NCI-H345 (cell line): Measurements from ENCODE around the gene BMPR2.
"Not testable (repeated sequence)": the region's sequence is repeated elsewhere in the genome, so short reads cannot be mapped to it uniquely, and the experiment has no call there.

Experiments
- DNase-seq: peaks from one replicate; lab custom pipeline; 2025; lab: John Stamatoyannopoulos, UW

BMPR2 gene

GRCh38 chr2:202382684-202383083 is 6.6 kb downstream of the BMPR2 start:
- DNase-seq = no peak

GRCh38 chr2:202386495-202386894 is 10.4 kb downstream of the BMPR2 start:
- DNase-seq = not testable (repeated sequence)

- no peak for DNase-seq
Observed at GRCh38 chr2:202387608-202388342, 11.6 kb downstream of the BMPR2 start.

GRCh38 chr2:202400941-202401340 is 24.8 kb downstream of the BMPR2 start:
- DNase-seq = no peak

GRCh38 chr2:202405798-202406197 is 29.7 kb downstream of the BMPR2 start:
- no peak for DNase-seq

GRCh38 chr2:202406445-202406978 is 30.4 kb downstream of the BMPR2 start:
- no peak for DNase-seq

GRCh38 chr2:202408546-202409140 is 32.5 kb downstream of the BMPR2 start:
- no peak for DNase-seq

GRCh38 chr2:202410092-202410491 is 34.0 kb downstream of the BMPR2 start:
- DNase-seq = no peak

- DNase-seq = no peak
Observed at GRCh38 chr2:202411097-202411496, 35.0 kb downstream of the BMPR2 start.

GRCh38 chr2:202418027-202418426 is 41.9 kb downstream of the BMPR2 start:
- no peak for DNase-seq

GRCh38 chr2:202418511-202418910 is 42.4 kb downstream of the BMPR2 start:
- DNase-seq = no peak

GRCh38 chr2:202423139-202423538 is 47.0 kb downstream of the BMPR2 start:
- no peak for DNase-seq

- DNase-seq = no peak
Observed at GRCh38 chr2:202425036-202425435, 48.9 kb downstream of the BMPR2 start.

GRCh38 chr2:202426751-202427150 is 50.6 kb downstream of the BMPR2 start:
- DNase-seq = no peak

- DNase-seq = no peak
Observed at GRCh38 chr2:202429164-202429980, 53.2 kb downstream of the BMPR2 start.

- no peak for DNase-seq
Observed at GRCh38 chr2:202432776-202433175, 56.6 kb downstream of the BMPR2 start.

GRCh38 chr2:202434472-202434871 is 58.3 kb downstream of the BMPR2 start:
- no peak for DNase-seq

GRCh38 chr2:202436626-202437025 is 60.5 kb downstream of the BMPR2 start:
- DNase-seq = no peak

GRCh38 chr2:202440117-202440516 is 64.0 kb downstream of the BMPR2 start:
- not testable (repeated sequence) for DNase-seq

GRCh38 chr2:202442882-202443281 is 66.8 kb downstream of the BMPR2 start:
- DNase-seq = no peak

- no peak for DNase-seq
Observed at GRCh38 chr2:202444000-202444399, 67.9 kb downstream of the BMPR2 start.

- DNase-seq = no peak
Observed at GRCh38 chr2:202449344-202449743, 73.2 kb downstream of the BMPR2 start.

- no peak for DNase-seq
Observed at GRCh38 chr2:202450785-202451184, 74.7 kb downstream of the BMPR2 start.
